GM12892 (cell line): ENCODE measurements around the gene FAM89B.

Experiments used
- POLR2A ChIP-seq: IDR thresholded peaks from 2 replicates; pipeline ENCODE4 v1.6.1; 2011; ENCODE audit warnings: low read depth, low read length, control low read depth
- POLR2AphosphoS5 ChIP-seq: IDR thresholded peaks from 2 replicates; pipeline ENCODE4 v1.6.1; 2011; ENCODE audit warnings: low read depth, low read length, control low read depth
- TAF1 ChIP-seq: IDR thresholded peaks from 2 replicates; pipeline ENCODE4 v1.6.1; 2011; ENCODE audit warnings: low read depth, mild to moderate bottlenecking, control low read depth, low read length, borderline replicate concordance

DNA sequence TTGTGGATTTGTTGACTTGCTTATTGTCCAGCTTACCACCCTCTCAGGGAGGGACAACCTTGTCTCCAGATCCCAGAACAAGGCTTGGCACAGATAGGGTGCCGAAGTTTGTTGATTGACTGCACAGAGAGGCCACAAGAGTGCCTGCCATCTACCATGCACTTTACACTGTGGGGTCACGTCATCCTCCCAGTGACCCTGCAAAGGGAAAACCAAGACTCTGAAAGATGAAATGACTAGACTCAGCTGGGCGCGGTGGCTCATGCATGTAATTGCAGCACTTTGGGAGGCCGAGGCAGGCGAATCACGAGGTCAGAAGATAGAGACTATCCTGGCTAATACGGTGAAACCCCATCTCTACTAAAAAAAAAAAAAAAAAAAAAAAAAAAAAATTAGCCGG, 9.6 kb upstream of the FAM89B start:
- TF ChIP-seq TAF1 = no peak
- no peak for TF ChIP-seq POLR2A
- no peak for TF ChIP-seq POLR2AphosphoS5
